ENCODE measurements around the gene UBE2M. TPM values are rescaled to one million over a fixed set of nuclear protein-coding genes. Genes with fewer than 3 reads are reported as not detected.

Gene UBE2M
- total and polyA plus RNA-seq, 9 donors: 13.8 to 110 (median 62.6) TPM

- intact Hi-C loops (cut with DNase I): loop anchor here in 1 of 4 donors (1.0 kb wide), 1 partner anchor 39 kb away; the partner anchor contains the start of gene UBE2M
- DNase-seq: peak; percentile 59 to 78 (median 66)
- TF ChIP-seq POLR2A (IDR thresholded peaks at IDR 0.05): no peak
- peak in 1 of 3 donors; percentile 15 for TF ChIP-seq CTCF (IDR thresholded peaks at IDR 0.05)
- 0 to 1% (median 1%) methylated on average over 11 to 14 of the region's 14 CpGs for WGBS, 3 donors
- Histone ChIP-seq H3K27me3 (no peaks in the 10 kb centered on the region), H3K4me3 (peak overlapping the region; percentile 76), H3K9me3 (no peaks in the 10 kb centered on the region), H3K36me3 (no peaks in the 10 kb centered on the region), H3K4me1 (ENCODE audit: insufficient read depth) (peaks cover 7% of the 10 kb centered on the region), H3K27ac (peak overlapping the region; percentile 65 to 86)
These were observed 39.4 kb downstream of the UBE2M start for GRCh38 chr19:58519087-58519354.

- Histone ChIP-seq H3K9me3 (no peaks in the 10 kb centered on the region), H3K4me1 (ENCODE audit: insufficient read depth) (peaks cover 10% of the 10 kb centered on the region), H3K27me3 (no peaks in the 10 kb centered on the region), H3K36me3 (no peaks in the 10 kb centered on the region), H3K4me3 (peak overlapping the region; percentile 76), H3K27ac (peak overlapping the region; percentile 65 to 86)
- TF ChIP-seq EP300 (IDR thresholded peaks at IDR 0.05) (no peak), CTCF (IDR thresholded peaks at IDR 0.05) (peak in 2 of 3 donors; percentile 23 to 27)
- peak in 2 of 5 donors; percentile 26 to 35 for DNase-seq
- intact Hi-C loops (cut with DNase I): loop anchor here in 1 of 4 donors (1.0 kb wide), 1 partner anchor 40 kb away; the partner anchor contains the start of gene UBE2M
- 6 to 11% (median 7%) methylated on average over 22 of the region's 22 CpGs for WGBS, 3 donors
These were observed 39.9 kb downstream of the UBE2M start for GRCh38 chr19:58518256-58519086.

- Histone ChIP-seq H3K36me3 (no peaks in the 10 kb centered on the region), H3K4me1 (ENCODE audit: insufficient read depth) (peaks cover 10% of the 10 kb centered on the region), H3K4me3 (no peak overlapping the region), H3K27me3 (no peaks in the 10 kb centered on the region), H3K27ac (no peak overlapping the region), H3K9me3 (no peaks in the 10 kb centered on the region)
- WGBS, 3 donors: 84 to 87% (median 85%) methylated on average over 65 of the region's 65 CpGs
- TF ChIP-seq EP300 (IDR thresholded peaks at IDR 0.05) (no peak), POLR2A (IDR thresholded peaks at IDR 0.05) (no peak), CTCF (IDR thresholded peaks at IDR 0.05) (no peak)
- DNase-seq: peak in 1 of 5 donors; percentile 41
- intact Hi-C loops (cut with DNase I): no loop called here
These were observed 41.2 kb downstream of the UBE2M start for GRCh38 chr19:58516964-58517833.

GRCh38 chr19:58516246-58516836 lies 42.1 kb downstream of the UBE2M start:
- intact Hi-C loops (cut with DNase I): no loop called here
- no peak overlapping the region for H3K27ac ChIP-seq
- WGBS, 3 donors: 74 to 86% (median 79%) methylated on average over 24 to 25 of the region's 25 CpGs
- peaks cover 10% of the 10 kb centered on the region for H3K4me1 ChIP-seq (ENCODE audit: insufficient read depth)
- H3K4me3 ChIP-seq: no peak overlapping the region
- H3K36me3 ChIP-seq: no peaks in the 10 kb centered on the region
- peak in 1 of 5 donors; percentile 34 for DNase-seq
- H3K27me3 ChIP-seq: no peaks in the 10 kb centered on the region
- no peak for TF ChIP-seq CTCF (IDR thresholded peaks at IDR 0.05)
- TF ChIP-seq POLR2A (IDR thresholded peaks at IDR 0.05): no peak
- no peak for TF ChIP-seq EP300 (IDR thresholded peaks at IDR 0.05)
- H3K9me3 ChIP-seq: no peaks in the 10 kb centered on the region
